CD4-positive, alpha-beta T cell treated with Interleukin-15 for 1 hour (primary cell): ENCODE measurements around the gene ETS2.

Experiments used
- DNase-seq: peaks from one replicate; pipeline ENCODE4 v3.0.0-alpha.2; 2020

ETS2 gene

GRCh38 chr21:38802050-38803026 is 3.4 kb upstream of the ETS2 start:
- no peak for DNase-seq

GRCh38 chr21:38803075-38803660 is 2.6 kb upstream of the ETS2 start:
- no peak for DNase-seq

GRCh38 chr21:38804030-38804788 is 1.5 kb upstream of the ETS2 start:
- peak; percentile 30 for DNase-seq

GRCh38 chr21:38804789-38805327 is 871 bp upstream of the ETS2 start:
- peak; percentile 30 for DNase-seq

- DNase-seq = peak; percentile 31
Measured at GRCh38 chr21:38806153-38806941, 618 bp downstream of the ETS2 start.

GRCh38 chr21:38806942-38807284 is 1.2 kb downstream of the ETS2 start:
- no peak for DNase-seq

- no peak for DNase-seq
Measured at GRCh38 chr21:38807441-38807871, 1.7 kb downstream of the ETS2 start.

- DNase-seq = no peak
Measured at GRCh38 chr21:38807986-38808385, 2.3 kb downstream of the ETS2 start.

- no peak for DNase-seq
Measured at GRCh38 chr21:38809198-38809878, 3.6 kb downstream of the ETS2 start.

- no peak for DNase-seq
Measured at GRCh38 chr21:38810034-38810825, 4.5 kb downstream of the ETS2 start.

GRCh38 chr21:38810826-38811164 is 5.1 kb downstream of the ETS2 start:
- no peak for DNase-seq

- peak; percentile 58 for DNase-seq
Measured at GRCh38 chr21:38811257-38811656, 5.5 kb downstream of the ETS2 start.

GRCh38 chr21:38813143-38813542 is 7.4 kb downstream of the ETS2 start:
- no peak for DNase-seq

GRCh38 chr21:38813547-38813946 is 7.8 kb downstream of the ETS2 start:
- DNase-seq = no peak

GRCh38 chr21:38814126-38815059 is 8.7 kb downstream of the ETS2 start:
- no peak for DNase-seq

GRCh38 chr21:38815060-38815405 is 9.3 kb downstream of the ETS2 start:
- DNase-seq = no peak

GRCh38 chr21:38816400-38816977 is 10.8 kb downstream of the ETS2 start:
- no peak for DNase-seq

- DNase-seq = no peak
Measured at GRCh38 chr21:38817371-38818324, 11.9 kb downstream of the ETS2 start.
